Bronchial epithelial cell (primary cell): ENCODE results near the gene MAD2L2. TPM values are rescaled to one million over a fixed set of nuclear protein-coding genes. Genes with fewer than 3 reads are reported as not detected.
A peak's percentile ranks its signal among the peaks of the same experiment; 100 is the strongest.

Source experiments
- DNase-seq: peaks from one replicate; pipeline ENCODE4 v3.0.0-alpha.2; 2010; ENCODE audit warnings: low read depth
- FAIRE-seq: peaks from 2 replicates; lab custom pipeline; 2011; peaks lifted over from hg19 to GRCh38; lab: Jason Lieb, UNC
- H3K27me3 ChIP-seq: 2 replicates; pipeline ENCODE4 v1.5.1; 2011; ENCODE audit warnings: low read length; ENCODE audit not compliant: control insufficient read depth, insufficient read depth
- H3K36me3 ChIP-seq: 2 replicates; pipeline ENCODE4 v1.5.1; 2011; ENCODE audit warnings: low read length; ENCODE audit not compliant: control insufficient read depth, insufficient read depth
- H3K4me3 ChIP-seq: 2 replicates; pipeline ENCODE4 v1.5.1; 2011; ENCODE audit warnings: mild to moderate bottlenecking, low read depth, low read length, control low read depth
- CTCF ChIP-seq: IDR thresholded peaks from 2 replicates; pipeline ENCODE4 v1.5.1; 2011; ENCODE audit warnings: mild to moderate bottlenecking, moderate library complexity, low read length, control low read depth, inconsistent platforms; ENCODE audit not compliant: insufficient read depth, severe bottlenecking
- total RNA-seq: library from RNA; depleted of rRNA; stranded (reverse); fragments of >200 nt; gene quantifications from 2 replicates; pipeline ENCODE4 v1.2.1, GENCODE V29; 2014

The MAD2L2 gene
- total RNA-seq, 1 donor from 2014 or later: 44.5 TPM

DNA sequence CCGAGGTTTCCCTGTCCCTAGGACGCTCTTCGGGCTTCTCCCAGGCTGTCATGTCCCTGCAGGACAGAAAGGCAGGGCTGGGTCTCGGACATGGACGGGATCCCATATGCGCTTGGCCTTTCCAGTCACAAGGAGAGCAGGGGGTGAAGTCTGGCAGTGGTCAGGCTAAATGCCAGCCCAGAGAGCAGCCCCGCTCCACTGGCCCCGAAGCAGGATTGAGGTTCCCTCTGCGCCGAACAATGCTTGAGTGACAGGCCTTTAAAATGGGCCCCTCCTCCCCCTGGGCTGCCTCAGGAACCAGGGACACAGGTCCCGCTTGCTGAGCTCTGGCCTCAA, 23.2 kb upstream of the MAD2L2 start:
- DNase-seq (no peak), FAIRE-seq (no peak)
- Histone ChIP-seq H3K27me3 (peaks cover 22% of the 10 kb centered on the region), H3K36me3 (no peaks in the 10 kb centered on the region), H3K4me3 (no peak overlapping the region)
- TF ChIP-seq CTCF: no peak

GRCh38 chr1:11703357-11704193, 22.6 kb upstream of the MAD2L2 start:
- no peaks in the 10 kb centered on the region for H3K36me3 ChIP-seq
- no peak overlapping the region for H3K4me3 ChIP-seq
- H3K27me3 ChIP-seq: peaks cover 24% of the 10 kb centered on the region
- TF ChIP-seq CTCF: no peak
- no peak for DNase-seq
- no peak for FAIRE-seq

GRCh38 chr1:11701981-11702803, 21.2 kb upstream of the MAD2L2 start:
- no peak overlapping the region for H3K4me3 ChIP-seq
- no peak for TF ChIP-seq CTCF
- peaks cover 25% of the 10 kb centered on the region for H3K27me3 ChIP-seq
- no peak for DNase-seq
- H3K36me3 ChIP-seq: no peaks in the 10 kb centered on the region
- FAIRE-seq: peak; percentile 98

DNA sequence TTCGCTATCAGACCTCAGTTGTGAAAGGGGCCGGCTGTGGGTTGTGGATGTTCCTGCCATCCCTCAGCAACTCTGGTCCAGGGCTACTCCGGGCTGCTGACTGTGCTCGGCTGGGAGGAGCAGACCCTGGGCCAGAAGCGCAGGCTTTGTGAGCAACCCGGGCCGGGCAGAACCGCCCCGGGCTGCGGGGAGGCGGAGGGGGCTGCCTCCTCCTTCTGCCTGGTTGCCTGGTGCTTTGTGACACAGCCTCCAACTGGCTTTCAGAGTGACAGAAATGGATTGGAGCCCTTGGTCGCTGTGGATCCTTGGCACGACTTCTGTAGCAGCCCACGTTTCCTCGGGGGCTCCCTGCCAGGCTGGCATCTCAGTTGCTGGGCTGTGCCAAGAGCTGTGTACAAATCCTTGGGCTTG, 20.6 kb upstream of the MAD2L2 start:
- peaks cover 25% of the 10 kb centered on the region for H3K27me3 ChIP-seq
- H3K36me3 ChIP-seq: no peaks in the 10 kb centered on the region
- no peak for TF ChIP-seq CTCF
- DNase-seq (no peak), FAIRE-seq (peak; percentile 52)
- H3K4me3 ChIP-seq: no peak overlapping the region

DNA sequence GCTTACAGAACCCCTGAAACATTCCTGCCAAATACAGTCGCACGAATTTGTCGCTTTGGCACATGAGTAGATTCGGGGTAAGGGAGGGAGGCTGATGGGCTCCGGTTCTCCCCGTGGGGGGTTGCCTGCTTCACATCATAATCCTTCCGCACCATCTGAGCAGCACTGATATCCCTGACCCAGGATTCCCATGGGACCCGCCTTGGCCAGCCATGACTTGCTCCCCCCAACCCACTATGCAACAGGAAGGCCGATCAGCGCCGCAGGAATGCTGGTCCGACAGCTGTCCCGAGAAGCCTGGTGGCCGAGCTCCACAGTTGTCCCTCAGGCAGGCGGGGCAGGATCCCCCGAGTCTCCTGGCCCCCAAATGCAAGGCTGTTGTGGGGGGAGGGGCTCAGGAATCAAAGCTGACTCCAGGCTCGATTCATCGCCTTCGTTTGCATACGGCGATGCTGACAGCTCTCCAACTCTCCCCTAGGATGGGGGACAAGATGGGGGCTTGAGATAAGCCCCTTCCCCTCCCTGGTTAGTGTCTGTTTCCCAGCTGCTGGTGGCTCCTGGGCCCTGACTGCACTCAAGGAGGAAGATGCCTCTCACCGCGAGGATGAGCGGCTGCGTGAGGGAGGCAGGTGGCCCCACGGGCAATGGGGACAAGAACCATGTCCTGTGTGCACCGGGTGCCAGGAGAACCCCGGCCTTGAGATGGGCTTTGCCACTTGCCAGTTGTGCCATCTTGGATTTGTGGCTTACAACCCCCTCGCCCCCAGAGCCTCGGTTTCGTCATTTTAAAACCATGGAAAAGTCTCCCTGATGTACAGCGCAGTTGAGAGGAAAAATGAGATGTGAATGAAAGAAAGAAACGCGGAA, 19.9 kb upstream of the MAD2L2 start:
- Histone ChIP-seq H3K27me3 (peaks cover 27% of the 10 kb centered on the region), H3K36me3 (no peaks in the 10 kb centered on the region), H3K4me3 (no peak overlapping the region)
- no peak for TF ChIP-seq CTCF
- no peak for FAIRE-seq
- no peak for DNase-seq
